ENCODE results near the gene RAB3B.

DNA sequence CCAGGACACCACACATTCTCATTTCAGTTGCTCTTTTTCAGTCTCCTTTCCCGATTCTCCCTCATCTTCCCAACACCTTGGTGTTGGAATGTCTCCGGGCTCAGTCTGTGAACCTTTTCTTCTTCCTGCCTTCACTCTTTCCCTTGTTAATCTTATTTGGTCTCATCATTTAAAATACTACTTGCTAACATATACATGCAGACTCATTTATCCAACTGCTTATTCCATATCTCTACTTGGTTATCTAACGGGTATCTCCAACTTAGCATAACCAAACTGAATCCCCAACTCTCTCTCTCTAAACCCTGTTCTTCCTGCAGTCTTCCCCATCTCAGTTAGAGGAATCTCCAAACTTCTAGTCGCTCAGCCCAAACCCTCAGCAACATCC is 26.2 kb downstream of the RAB3B start:
- TF ChIP-seq, protein P1, sequence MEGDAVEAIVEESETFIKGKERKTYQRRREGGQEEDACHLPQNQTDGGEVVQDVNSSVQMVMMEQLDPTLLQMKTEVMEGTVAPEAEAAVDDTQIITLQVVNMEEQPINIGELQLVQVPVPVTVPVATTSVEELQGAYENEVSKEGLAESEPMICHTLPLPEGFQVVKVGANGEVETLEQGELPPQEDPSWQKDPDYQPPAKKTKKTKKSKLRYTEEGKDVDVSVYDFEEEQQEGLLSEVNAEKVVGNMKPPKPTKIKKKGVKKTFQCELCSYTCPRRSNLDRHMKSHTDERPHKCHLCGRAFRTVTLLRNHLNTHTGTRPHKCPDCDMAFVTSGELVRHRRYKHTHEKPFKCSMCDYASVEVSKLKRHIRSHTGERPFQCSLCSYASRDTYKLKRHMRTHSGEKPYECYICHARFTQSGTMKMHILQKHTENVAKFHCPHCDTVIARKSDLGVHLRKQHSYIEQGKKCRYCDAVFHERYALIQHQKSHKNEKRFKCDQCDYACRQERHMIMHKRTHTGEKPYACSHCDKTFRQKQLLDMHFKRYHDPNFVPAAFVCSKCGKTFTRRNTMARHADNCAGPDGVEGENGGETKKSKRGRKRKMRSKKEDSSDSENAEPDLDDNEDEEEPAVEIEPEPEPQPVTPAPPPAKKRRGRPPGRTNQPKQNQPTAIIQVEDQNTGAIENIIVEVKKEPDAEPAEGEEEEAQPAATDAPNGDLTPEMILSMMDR (IDR thresholded peaks at IDR 0.05 in 4 of 5, conservative IDR thresholded peaks at IDR 0.05 in 1 of 5) = no peak
- no peak for TF ChIP-seq POLR2A (IDR thresholded peaks at IDR 0.05)
